Natural killer cell (primary cell): ENCODE results near the gene C8G. TPM values are rescaled to one million over a fixed set of nuclear protein-coding genes. Genes with fewer than 3 reads are reported as not detected.

Experiments
- ATAC-seq, 3 donors: fragments of 150-1000 bp in 2 of 3; fragments of 200-7000 bp in 1 of 3; cut with Tn5 transposase; 1 replicate in 1 of 3; 2 replicates in 2 of 3; pipeline ENCODE4 v1.10.0; 2021; ENCODE audit warnings: mild to moderate bottlenecking in 2 of 3, moderate library complexity in 2 of 3
- DNase-seq, 2 donors: peaks; one replicate each; pipeline versions ENCODE4 v3.0.0 to v3.0.0-alpha.2; 2013 to 2021; ENCODE audit warnings: mixed read lengths in 1 of 2
- H3K27ac ChIP-seq: one replicate; pipeline ENCODE4 v1.5.1; 2013; ENCODE audit warnings: mild to moderate bottlenecking, low read length
- H3K27me3 ChIP-seq: one replicate; pipeline ENCODE4 v1.6.1; 2013; ENCODE audit warnings: low read length; ENCODE audit not compliant: control insufficient read depth, insufficient read depth
- H3K36me3 ChIP-seq: one replicate; pipeline ENCODE4 v1.6.1; 2013; ENCODE audit warnings: low read length; ENCODE audit not compliant: control insufficient read depth, insufficient read depth
- H3K4me1 ChIP-seq: one replicate; pipeline ENCODE4 v1.6.1; 2013; ENCODE audit warnings: low read length; ENCODE audit not compliant: control insufficient read depth, insufficient read depth
- H3K4me3 ChIP-seq: one replicate; pipeline ENCODE4 v1.5.1; 2013; ENCODE audit warnings: low read length
- H3K9me3 ChIP-seq: one replicate; pipeline ENCODE4 v1.6.1; 2013; ENCODE audit warnings: low read length; ENCODE audit not compliant: control insufficient read depth, insufficient read depth
- H3K27ac Mint-ChIP-seq, 2 donors: one replicate each; pipeline ENCODE4 v1.8.0; 2022; ENCODE audit warnings: mild to moderate bottlenecking in 2 of 2, mixed read lengths in 2 of 2, moderate library complexity in 1 of 2
- H3K27me3 Mint-ChIP-seq, 2 donors: one replicate each; pipeline ENCODE4 v1.8.0; 2022; ENCODE audit warnings: low read depth in 2 of 2, mixed read lengths in 2 of 2
- H3K36me3 Mint-ChIP-seq: one replicate; pipeline ENCODE4 v1.8.0; 2022; ENCODE audit warnings: mixed read lengths
- H3K4me1 Mint-ChIP-seq, 2 donors: one replicate each; pipeline ENCODE4 v1.8.0; 2022; ENCODE audit warnings: mixed read lengths in 2 of 2
- H3K4me3 Mint-ChIP-seq: one replicate; pipeline ENCODE4 v1.8.0; 2022; ENCODE audit warnings: mild to moderate bottlenecking, moderate library complexity, mixed read lengths
- H3K9me3 Mint-ChIP-seq, 2 donors: one replicate each; pipeline ENCODE4 v1.8.0; 2022; ENCODE audit warnings: mixed read lengths in 2 of 2
- WGBS: methylation state at CpG from one replicate; pipeline ENCODE4 v1.1.7; 2013; ENCODE audit warnings: missing lambda C conversion rate; ENCODE audit not compliant: insufficient coverage; 5-methylcytosine and 5-hydroxymethylcytosine counted together
- intact Hi-C: fragments of 100-400 bp; cut with micrococcal nuclease; formaldehyde crosslinking; loops from one replicate; pipeline ENCODE4 v1.14.2; 2022
- total RNA-seq, 4 donors: library from RNA; stranded (reverse); fragments of 120-200 nt in 1 of 4; gene quantifications; one replicate each; pipeline versions ENCODE4 v1.2.3 to v1.2.4, GENCODE V29; 2013 to 2022
- TF ChIP-seq, protein P1 (sequence below): fragments of 200-600 bp; IDR thresholded peaks from one replicate; pipeline ENCODE4 v1.8.0; 2022; ENCODE audit warnings: antibody characterized with exemption

Gene C8G
- total RNA-seq, 3 donors from 2014 or later (not counting 1 experiment from before 2014, with no cell fraction given): 3.9 to 8.5 (median 7.3) TPM

DNA sequence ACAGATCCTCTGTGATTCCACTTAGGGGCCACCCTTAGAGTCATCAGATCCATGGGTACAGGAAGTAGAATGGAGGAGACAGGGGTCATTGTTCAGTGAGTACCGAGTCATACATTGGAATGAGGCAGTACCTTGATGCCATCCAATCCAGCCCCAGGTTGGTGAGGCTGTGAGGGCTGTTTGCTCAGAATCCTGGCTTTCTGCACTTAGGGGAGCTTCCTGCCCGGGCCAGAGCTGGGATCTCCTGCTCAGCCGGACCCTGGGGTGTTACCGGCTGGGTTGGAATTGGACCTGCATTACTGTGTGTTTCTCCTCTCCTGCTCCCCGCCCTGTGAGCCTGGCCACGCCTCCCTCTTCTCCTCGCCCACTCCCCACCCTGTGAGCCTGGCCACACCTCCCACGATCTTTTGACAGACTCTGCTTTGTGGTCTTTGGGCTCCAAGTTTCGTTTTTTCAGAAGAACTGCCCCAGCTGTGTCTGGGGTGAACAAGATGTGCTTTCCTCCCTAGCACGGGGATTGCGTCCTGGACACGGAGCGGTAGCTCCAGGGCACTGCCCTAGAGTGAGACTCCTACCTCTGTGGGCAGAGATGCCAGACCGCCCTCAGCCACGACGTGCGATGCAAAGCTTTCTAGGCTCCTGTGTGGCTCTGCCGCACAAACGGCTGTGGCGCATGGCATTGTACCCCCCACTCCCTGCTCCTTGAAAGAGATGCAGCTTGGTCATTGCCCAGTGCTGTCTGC lies 43.4 kb upstream of the C8G start:
- Histone ChIP-seq H3K4me1 (peaks cover 29% of the 10 kb centered on the region), H3K27me3 (no peaks in the 10 kb centered on the region), H3K27ac (peak overlapping the region; percentile 90), H3K4me3 (no peak overlapping the region), H3K9me3 (no peaks in the 10 kb centered on the region), H3K36me3 (peaks cover 29% of the 10 kb centered on the region)
- TF ChIP-seq, protein P1, sequence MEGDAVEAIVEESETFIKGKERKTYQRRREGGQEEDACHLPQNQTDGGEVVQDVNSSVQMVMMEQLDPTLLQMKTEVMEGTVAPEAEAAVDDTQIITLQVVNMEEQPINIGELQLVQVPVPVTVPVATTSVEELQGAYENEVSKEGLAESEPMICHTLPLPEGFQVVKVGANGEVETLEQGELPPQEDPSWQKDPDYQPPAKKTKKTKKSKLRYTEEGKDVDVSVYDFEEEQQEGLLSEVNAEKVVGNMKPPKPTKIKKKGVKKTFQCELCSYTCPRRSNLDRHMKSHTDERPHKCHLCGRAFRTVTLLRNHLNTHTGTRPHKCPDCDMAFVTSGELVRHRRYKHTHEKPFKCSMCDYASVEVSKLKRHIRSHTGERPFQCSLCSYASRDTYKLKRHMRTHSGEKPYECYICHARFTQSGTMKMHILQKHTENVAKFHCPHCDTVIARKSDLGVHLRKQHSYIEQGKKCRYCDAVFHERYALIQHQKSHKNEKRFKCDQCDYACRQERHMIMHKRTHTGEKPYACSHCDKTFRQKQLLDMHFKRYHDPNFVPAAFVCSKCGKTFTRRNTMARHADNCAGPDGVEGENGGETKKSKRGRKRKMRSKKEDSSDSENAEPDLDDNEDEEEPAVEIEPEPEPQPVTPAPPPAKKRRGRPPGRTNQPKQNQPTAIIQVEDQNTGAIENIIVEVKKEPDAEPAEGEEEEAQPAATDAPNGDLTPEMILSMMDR: no peak
- Mint-ChIP-seq H3K27me3 (no peaks in the 10 kb centered on the region), H3K36me3 (peaks cover 7% of the 10 kb centered on the region), H3K4me3 (peak overlapping the region; percentile 53), H3K27ac (peak overlapping the region; percentile 79 to 87), H3K4me1 (peaks cover 4 to 25% of the 10 kb centered on the region in 2 donors), H3K9me3 (no peaks in the 10 kb centered on the region)
- DNase-seq: peak in 1 of 2 donors; percentile 85
- intact Hi-C loops: no loop called here
- ATAC-seq: peak; percentile 27 to 53 (median 36)
- WGBS: 47% methylated on average over 20 of the region's 20 CpGs

- WGBS: 37% methylated on average over 15 of the region's 15 CpGs
- TF ChIP-seq, protein P1: no peak
- peak overlapping the region; percentile 79 to 87 for H3K27ac Mint-ChIP-seq
- H3K4me1 Mint-ChIP-seq: peaks cover 0 to 19% of the 10 kb centered on the region in 2 donors
- DNase-seq (peak; percentile 48 to 95), ATAC-seq (peak; percentile 89 to 94 (median 91))
- H3K27ac ChIP-seq: peak overlapping the region; percentile 90
- H3K4me1 ChIP-seq: peaks cover 30% of the 10 kb centered on the region
- H3K36me3 ChIP-seq: peaks cover 35% of the 10 kb centered on the region
- no peaks in the 10 kb centered on the region for H3K9me3 Mint-ChIP-seq
- no peaks in the 10 kb centered on the region for H3K9me3 ChIP-seq
- H3K4me3 Mint-ChIP-seq: peak overlapping the region; percentile 13
- H3K27me3 Mint-ChIP-seq: no peaks in the 10 kb centered on the region
- no peaks in the 10 kb centered on the region for H3K27me3 ChIP-seq
- H3K4me3 ChIP-seq: no peak overlapping the region
- H3K36me3 Mint-ChIP-seq: peaks cover 7% of the 10 kb centered on the region
- intact Hi-C loops: no loop called here
Measured at GRCh38 chr9:136902259-136902821, 42.7 kb upstream of the C8G start.

DNA sequence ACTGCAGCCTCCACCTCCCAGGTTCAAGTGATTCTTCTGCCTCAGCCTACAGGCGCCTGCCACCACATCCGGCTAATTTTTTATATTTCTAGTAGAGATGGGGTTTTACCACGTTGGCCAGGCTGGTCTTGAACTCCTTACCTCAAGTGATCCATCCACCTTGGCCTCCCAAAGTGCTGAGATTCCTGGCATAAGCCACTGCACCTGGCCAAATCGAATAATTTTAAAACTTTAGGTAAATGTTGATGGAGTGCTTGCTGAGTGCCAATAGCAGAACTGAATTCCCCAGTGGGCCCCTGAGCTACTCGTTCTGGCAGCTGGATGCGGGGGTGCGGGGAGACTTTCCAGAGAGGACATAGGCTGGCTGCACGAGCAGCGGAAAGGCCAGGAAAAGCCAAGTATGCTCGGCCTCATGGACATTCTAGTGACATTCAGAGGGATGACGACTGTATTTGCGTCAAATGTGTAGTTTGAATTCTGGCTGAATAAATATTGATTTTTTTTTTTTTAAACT lies 41.9 kb upstream of the C8G start:
- Mint-ChIP-seq H3K4me3 (peak overlapping the region; percentile 21), H3K4me1 (peaks cover 0 to 19% of the 10 kb centered on the region in 2 donors), H3K27ac (peak overlapping the region; percentile 79 to 87), H3K36me3 (peaks cover 7% of the 10 kb centered on the region), H3K27me3 (no peaks in the 10 kb centered on the region), H3K9me3 (no peaks in the 10 kb centered on the region)
- Histone ChIP-seq H3K4me1 (peaks cover 33% of the 10 kb centered on the region), H3K27me3 (no peaks in the 10 kb centered on the region), H3K9me3 (no peaks in the 10 kb centered on the region), H3K4me3 (no peak overlapping the region), H3K36me3 (peaks cover 42% of the 10 kb centered on the region), H3K27ac (peak overlapping the region; percentile 90)
- WGBS: 95% methylated on average over 9 of the region's 12 CpGs
- intact Hi-C loops: no loop called here
- TF ChIP-seq, protein P1: no peak
- ATAC-seq (peak in 1 of 3 donors; percentile 21), DNase-seq (peak in 1 of 2 donors; percentile 51)
